GM12801 (cell line): ENCODE measurements around the gene KCTD16.

ENCODE experiments used
- TF ChIP-seq, protein P1 (sequence below): IDR thresholded peaks from one replicate; pipeline ENCODE4 v1.5.1; 2011; ENCODE audit warnings: control low read depth; ENCODE audit not compliant: insufficient read length; ENCODE audit errors: extremely low read depth

Gene KCTD16

GRCh38 chr5:144170276-144171024, at the start of gene KCTD16, which contains the start of gene YIPF5:
Gene KCTD16 (plus strand): TSS chr5:144170873.
Gene YIPF5 (minus strand): TSS chr5:144170659. CDS start chr5:144169955, 704 bp downstream.
- TF ChIP-seq, protein P1, sequence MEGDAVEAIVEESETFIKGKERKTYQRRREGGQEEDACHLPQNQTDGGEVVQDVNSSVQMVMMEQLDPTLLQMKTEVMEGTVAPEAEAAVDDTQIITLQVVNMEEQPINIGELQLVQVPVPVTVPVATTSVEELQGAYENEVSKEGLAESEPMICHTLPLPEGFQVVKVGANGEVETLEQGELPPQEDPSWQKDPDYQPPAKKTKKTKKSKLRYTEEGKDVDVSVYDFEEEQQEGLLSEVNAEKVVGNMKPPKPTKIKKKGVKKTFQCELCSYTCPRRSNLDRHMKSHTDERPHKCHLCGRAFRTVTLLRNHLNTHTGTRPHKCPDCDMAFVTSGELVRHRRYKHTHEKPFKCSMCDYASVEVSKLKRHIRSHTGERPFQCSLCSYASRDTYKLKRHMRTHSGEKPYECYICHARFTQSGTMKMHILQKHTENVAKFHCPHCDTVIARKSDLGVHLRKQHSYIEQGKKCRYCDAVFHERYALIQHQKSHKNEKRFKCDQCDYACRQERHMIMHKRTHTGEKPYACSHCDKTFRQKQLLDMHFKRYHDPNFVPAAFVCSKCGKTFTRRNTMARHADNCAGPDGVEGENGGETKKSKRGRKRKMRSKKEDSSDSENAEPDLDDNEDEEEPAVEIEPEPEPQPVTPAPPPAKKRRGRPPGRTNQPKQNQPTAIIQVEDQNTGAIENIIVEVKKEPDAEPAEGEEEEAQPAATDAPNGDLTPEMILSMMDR = no peak

- TF ChIP-seq, protein P1 = no peak
Observed at GRCh38 chr5:144121577-144121976, 49.1 kb upstream of the KCTD16 start.

GRCh38 chr5:144122081-144122480, 48.6 kb upstream of the KCTD16 start:
- TF ChIP-seq, protein P1 = no peak

GRCh38 chr5:144122641-144123040, 48.0 kb upstream of the KCTD16 start:
- TF ChIP-seq, protein P1 = no peak

DNA sequence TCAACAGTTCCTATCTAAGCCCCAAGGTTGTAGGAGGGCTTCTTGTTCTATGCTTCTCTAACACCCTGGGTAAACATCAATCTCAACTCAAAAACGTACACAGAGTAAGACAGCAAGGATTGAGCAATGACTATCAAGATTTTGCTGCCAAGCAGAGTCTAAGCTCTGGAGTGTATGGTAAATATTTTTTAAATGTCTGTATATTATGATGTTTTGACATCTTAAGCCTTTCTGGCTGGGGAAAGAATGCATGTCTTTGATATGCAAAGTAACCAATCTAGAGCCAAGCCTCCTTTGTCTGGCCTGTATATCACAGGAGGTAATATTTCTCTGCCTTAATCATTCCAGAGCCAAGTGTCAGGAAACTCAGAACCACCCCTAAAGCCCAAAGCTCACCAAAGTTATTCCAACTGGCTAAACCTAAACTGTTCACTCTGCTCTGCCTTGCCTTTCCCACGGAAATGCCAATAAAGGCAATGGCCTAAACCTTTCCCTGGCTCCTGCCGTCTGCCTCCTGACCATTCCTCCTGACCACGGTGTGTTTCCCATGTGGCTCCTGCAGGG, 45.4 kb upstream of the KCTD16 start:
- TF ChIP-seq, protein P1 = no peak

DNA sequence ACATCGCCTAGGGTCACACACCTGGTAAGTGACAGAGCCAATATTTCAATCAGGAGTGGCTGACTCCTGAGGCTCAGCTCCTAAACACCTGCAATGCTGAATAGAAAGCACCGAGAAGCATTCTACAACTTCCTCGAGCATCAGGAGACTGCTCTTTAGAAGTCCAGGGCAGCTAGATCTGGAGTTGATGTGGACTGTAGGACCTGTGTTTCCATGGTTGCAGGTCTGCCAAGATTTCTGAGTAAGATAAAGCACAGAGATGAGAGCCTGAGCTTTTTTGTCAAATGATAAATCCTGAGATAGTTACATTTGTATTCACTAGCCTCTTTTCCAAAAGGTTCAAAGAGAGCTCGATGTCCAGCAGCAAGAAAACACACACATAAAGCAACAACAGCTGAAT, 44.0 kb upstream of the KCTD16 start:
- TF ChIP-seq, protein P1 = no peak

GRCh38 chr5:144128844-144129243, 41.8 kb upstream of the KCTD16 start:
- TF ChIP-seq, protein P1 = no peak
